ENCODE measurements around the gene CLDN15. TPM values are rescaled to one million over a fixed set of nuclear protein-coding genes. Genes with fewer than 3 reads are reported as not detected.
"Not testable (repeated sequence)": the region's sequence is repeated elsewhere in the genome, so short reads cannot be mapped to it uniquely, and the experiment has no call there.

CLDN15 gene
- total RNA-seq, 4 donors from 2014 or later, result 5.1 to 6.6 (median 5.8) TPM

DNA sequence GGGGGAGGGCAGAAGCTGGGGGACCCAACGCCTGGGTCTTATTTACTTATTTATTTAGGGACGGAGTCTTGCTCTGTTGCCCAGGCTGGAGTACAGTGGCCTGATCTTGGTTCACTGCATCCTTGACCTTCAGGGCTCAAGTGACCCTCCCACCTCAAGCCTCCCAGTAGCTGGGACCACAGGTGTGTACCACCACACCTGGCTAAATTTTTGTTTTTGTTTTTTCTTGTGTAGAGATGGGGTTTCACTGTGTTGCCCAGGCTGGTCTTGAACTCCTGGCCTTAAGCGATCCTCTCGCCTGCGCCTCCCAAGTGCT lies 35.0 kb downstream of the CLDN15 start:
- WGBS, 2 donors, result 80 to 86% methylated on average over 5 of the region's 5 CpGs
- intact Hi-C loops (cut with DNase I), result no loop called here
- H3K27me3 ChIP-seq, result peaks cover 8% of the 10 kb centered on the region

GRCh38 chr7:101201695-101202602 lies 35.7 kb downstream of the CLDN15 start:
- intact Hi-C loops (cut with DNase I), result no loop called here
- H3K36me3 ChIP-seq, result no peaks in the 10 kb centered on the region
- no peak for DNase-seq
- peaks cover 8% of the 10 kb centered on the region for H3K27me3 ChIP-seq
- H3K9me3 ChIP-seq, result no peaks in the 10 kb centered on the region
- H3K27ac ChIP-seq, result no peak overlapping the region
- 27 to 28% methylated on average over 16 to 17 of the region's 75 CpGs for WGBS, 2 donors
- peaks cover 0 to 8% of the 10 kb centered on the region in 2 donors for H3K4me1 ChIP-seq
- TF ChIP-seq POLR2A (IDR thresholded peaks at IDR 0.05), result no peak
- TF ChIP-seq CTCF (IDR thresholded peaks at IDR 0.05), result no peak
- H3K4me3 ChIP-seq (replicated peaks in 1 of 3), result no peak overlapping the region

More for the DNA sequence above, 35.0 kb downstream of the CLDN15 start:
- H3K36me3 ChIP-seq, result no peaks in the 10 kb centered on the region
- TF ChIP-seq CTCF (IDR thresholded peaks at IDR 0.05), result no peak
- TF ChIP-seq POLR2A (IDR thresholded peaks at IDR 0.05), result no peak
- no peak overlapping the region for H3K27ac ChIP-seq
- H3K4me1 ChIP-seq, result peaks cover 0 to 8% of the 10 kb centered on the region in 2 donors
- H3K9me3 ChIP-seq, result no peaks in the 10 kb centered on the region
- no peak for DNase-seq
- H3K4me3 ChIP-seq (replicated peaks in 1 of 3), result no peak overlapping the region

- H3K4me1 ChIP-seq, result peaks cover 0 to 8% of the 10 kb centered on the region in 2 donors
- peaks cover 8% of the 10 kb centered on the region for H3K27me3 ChIP-seq
- 35 to 36% methylated on average over 20 to 21 of the region's 21 CpGs for WGBS, 2 donors
- H3K4me3 ChIP-seq (replicated peaks in 1 of 3), result no peak within 1 kb of the TSS
- H3K36me3 ChIP-seq, result no peaks in the 10 kb centered on the region
- DNase-seq, result no peak
- H3K9me3 ChIP-seq, result no peaks in the 10 kb centered on the region
- H3K27ac ChIP-seq, result no peak within 1 kb of the TSS
- TF ChIP-seq CTCF (IDR thresholded peaks at IDR 0.05) (no peak), POLR2A (IDR thresholded peaks at IDR 0.05) (no peak)
- intact Hi-C loops (cut with DNase I), result no loop called here
Measured at GRCh38 chr7:101200862-101201599, 36.6 kb downstream of the CLDN15 start, which contains the start of gene MOGAT3. Gene MOGAT3 (minus strand): TSS chr7:101201036. CDS start chr7:101200854, 182 bp downstream.

DNA sequence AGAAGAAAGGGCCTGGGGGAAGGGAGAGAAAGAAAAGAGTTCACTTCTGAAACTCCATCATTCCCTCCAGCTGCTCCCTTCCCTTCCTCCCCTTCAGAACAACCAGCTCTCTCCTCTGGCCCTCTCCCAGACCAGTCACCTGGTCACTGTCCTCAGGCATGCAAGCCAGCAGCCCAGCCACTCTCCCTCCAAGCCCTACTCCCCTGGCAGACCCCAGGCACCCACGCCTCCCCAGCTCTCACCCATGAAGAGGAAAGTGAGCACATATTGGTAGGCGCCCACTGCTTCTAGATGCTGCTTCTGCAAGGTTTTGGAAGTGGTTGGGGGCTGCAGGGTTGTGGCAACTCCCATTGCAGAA lies 37.1 kb downstream of the CLDN15 start:
- no peak for DNase-seq
- H3K36me3 ChIP-seq, result no peaks in the 10 kb centered on the region
- intact Hi-C loops (cut with DNase I), result no loop called here
- peaks cover 0 to 8% of the 10 kb centered on the region in 2 donors for H3K4me1 ChIP-seq
- 100% methylated on average over 1 to 2 of the region's 2 CpGs for WGBS, 2 donors
- H3K4me3 ChIP-seq (replicated peaks in 1 of 3), result no peak overlapping the region
- peaks cover 8% of the 10 kb centered on the region for H3K27me3 ChIP-seq
- H3K9me3 ChIP-seq, result no peaks in the 10 kb centered on the region
- TF ChIP-seq POLR2A (IDR thresholded peaks at IDR 0.05), result no peak
- no peak for TF ChIP-seq CTCF (IDR thresholded peaks at IDR 0.05)
- no peak overlapping the region for H3K27ac ChIP-seq

GRCh38 chr7:101199522-101199921 lies 38.1 kb downstream of the CLDN15 start:
- H3K4me3 ChIP-seq (replicated peaks in 1 of 3); DNase-seq; H3K9me3 ChIP-seq; H3K36me3 ChIP-seq; H3K27me3 ChIP-seq; intact Hi-C loops (cut with DNase I); H3K27ac ChIP-seq; H3K4me1 ChIP-seq: not testable (repeated sequence)
- WGBS, 2 donors, result 93 to 95% methylated on average over 9 to 10 of the region's 10 CpGs
